ENCODE data around the gene PWWP2A.

Gene PWWP2A

DNA sequence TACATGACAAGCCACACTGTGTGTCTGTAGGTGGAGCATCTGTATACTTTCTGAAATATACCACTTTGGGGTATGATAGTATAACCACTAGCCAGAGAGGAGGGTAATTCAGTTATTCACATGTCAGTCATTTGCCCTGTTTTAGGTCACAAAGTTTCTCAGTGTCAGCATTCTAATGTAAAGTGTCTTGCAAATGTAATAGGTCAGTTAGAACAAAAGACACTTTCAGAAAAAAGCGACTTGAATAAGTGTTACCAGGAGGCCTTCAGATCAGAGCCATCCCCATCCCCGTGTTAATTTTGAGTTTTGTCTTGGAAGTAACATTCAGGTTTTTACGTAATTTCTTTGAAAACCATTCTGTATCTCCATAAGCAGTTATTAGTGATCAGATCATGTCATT, 76.6 kb downstream of the PWWP2A start:
- Histone ChIP-seq H3K27ac (ENCODE audit: low read length) (no peak overlapping the region), H3K36me3 (ENCODE audit: control insufficient read depth, low read depth, low read length) (peaks cover 14% of the 10 kb centered on the region), H3K4me3 (ENCODE audit: low read length) (peak overlapping the region; percentile 26)

More for the DNA sequence above, 76.6 kb downstream of the PWWP2A start:
- Histone ChIP-seq H3K9me3 (ENCODE audit: control insufficient read depth, low read depth, low read length) (no peaks in the 10 kb centered on the region), H3K9ac (ENCODE audit: low read length) (peak overlapping the region; percentile 6), H3K4me1 (ENCODE audit: control insufficient read depth, low read depth, low read length) (peaks cover 30% of the 10 kb centered on the region), H3K27me3 (ENCODE audit: control insufficient read depth, insufficient read depth, low read length) (no peaks in the 10 kb centered on the region)

Measured in iPS-18a (cell line).